Measurements from ENCODE around the gene MINAR1.

DNA sequence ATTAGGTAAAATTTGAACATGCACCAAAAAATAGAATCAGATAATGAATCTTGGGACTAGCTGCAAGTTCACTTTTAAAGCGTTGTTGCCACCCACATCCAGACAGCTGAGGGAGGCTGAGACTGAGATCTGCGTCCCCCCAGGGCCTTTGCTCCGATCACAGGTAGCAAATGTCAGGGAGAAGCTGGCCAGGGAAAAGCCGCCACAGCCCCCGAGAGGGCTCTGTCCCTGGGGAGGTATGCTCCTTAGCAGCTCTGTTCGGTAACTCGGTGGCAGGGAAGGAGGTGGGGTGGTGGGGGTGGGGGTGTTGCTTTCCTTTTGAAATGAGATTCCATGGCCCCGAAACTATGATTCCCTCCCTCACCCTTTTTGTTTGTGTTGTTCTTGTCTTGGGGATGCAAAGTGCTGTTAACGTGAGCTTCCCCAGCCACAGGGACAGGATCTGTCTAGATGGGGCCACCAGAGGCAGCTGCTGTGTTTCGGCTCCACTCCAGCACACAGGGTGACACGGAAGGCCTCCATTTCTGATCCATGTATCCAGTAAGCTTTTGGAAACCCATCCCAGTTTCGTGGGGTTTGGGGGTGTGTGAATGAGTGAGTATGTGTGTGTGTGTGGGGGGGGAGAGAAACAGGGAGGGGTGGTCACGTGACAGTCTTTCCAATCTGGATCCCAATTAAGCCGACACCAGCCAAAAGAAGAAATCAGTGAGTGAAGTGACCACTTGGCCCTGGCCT is 1.1 kb upstream of the MINAR1 start:
- TF ChIP-seq, protein P1, sequence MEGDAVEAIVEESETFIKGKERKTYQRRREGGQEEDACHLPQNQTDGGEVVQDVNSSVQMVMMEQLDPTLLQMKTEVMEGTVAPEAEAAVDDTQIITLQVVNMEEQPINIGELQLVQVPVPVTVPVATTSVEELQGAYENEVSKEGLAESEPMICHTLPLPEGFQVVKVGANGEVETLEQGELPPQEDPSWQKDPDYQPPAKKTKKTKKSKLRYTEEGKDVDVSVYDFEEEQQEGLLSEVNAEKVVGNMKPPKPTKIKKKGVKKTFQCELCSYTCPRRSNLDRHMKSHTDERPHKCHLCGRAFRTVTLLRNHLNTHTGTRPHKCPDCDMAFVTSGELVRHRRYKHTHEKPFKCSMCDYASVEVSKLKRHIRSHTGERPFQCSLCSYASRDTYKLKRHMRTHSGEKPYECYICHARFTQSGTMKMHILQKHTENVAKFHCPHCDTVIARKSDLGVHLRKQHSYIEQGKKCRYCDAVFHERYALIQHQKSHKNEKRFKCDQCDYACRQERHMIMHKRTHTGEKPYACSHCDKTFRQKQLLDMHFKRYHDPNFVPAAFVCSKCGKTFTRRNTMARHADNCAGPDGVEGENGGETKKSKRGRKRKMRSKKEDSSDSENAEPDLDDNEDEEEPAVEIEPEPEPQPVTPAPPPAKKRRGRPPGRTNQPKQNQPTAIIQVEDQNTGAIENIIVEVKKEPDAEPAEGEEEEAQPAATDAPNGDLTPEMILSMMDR (IDR thresholded peaks at IDR 0.05), result no peak
- TF ChIP-seq POLR2A (IDR thresholded peaks at IDR 0.05) (no peak), EP300 (IDR thresholded peaks at IDR 0.05) (no peak)

All from tibial nerve (tissue), 4 donors.